Measurements from ENCODE around the gene KRT3. TPM values are rescaled to one million over a fixed set of nuclear protein-coding genes. Genes with fewer than 3 reads are reported as not detected.

Gene KRT3
- not detected for total RNA-seq

GRCh38 chr12:52795694-52796428 lies at the start of gene KRT3:
TSS of gene KRT3 (minus strand) at chr12:52796117. CDS start at chr12:52796042, 75 bp downstream.
- TF ChIP-seq CTCF (IDR thresholded peaks at IDR 0.05) = no peak
- DNase-seq (ENCODE audit: low spot score) (no peak), ATAC-seq (ENCODE audit: low FRiP score) (no peak)

GRCh38 chr12:52844386-52844785 lies 48.5 kb upstream of the KRT3 start:
- ATAC-seq (ENCODE audit: low FRiP score) = no peak
- no peak for DNase-seq (ENCODE audit: low spot score)
- TF ChIP-seq CTCF (IDR thresholded peaks at IDR 0.05) = no peak

- no peak for TF ChIP-seq CTCF (IDR thresholded peaks at IDR 0.05)
- no peak for ATAC-seq (ENCODE audit: low FRiP score)
- DNase-seq (ENCODE audit: low spot score) = no peak
Observed at GRCh38 chr12:52839436-52840105, 43.7 kb upstream of the KRT3 start.

GRCh38 chr12:52838609-52839435 lies 42.9 kb upstream of the KRT3 start:
- no peak for DNase-seq (ENCODE audit: low spot score)
- ATAC-seq (ENCODE audit: low FRiP score) = no peak
- TF ChIP-seq CTCF (IDR thresholded peaks at IDR 0.05) = no peak

GRCh38 chr12:52837781-52838608 lies 42.1 kb upstream of the KRT3 start:
- TF ChIP-seq CTCF (IDR thresholded peaks at IDR 0.05) = no peak
- ATAC-seq (ENCODE audit: low FRiP score) (no peak), DNase-seq (ENCODE audit: low spot score) (no peak)

- TF ChIP-seq CTCF (IDR thresholded peaks at IDR 0.05) = no peak
- ATAC-seq (ENCODE audit: low FRiP score) = no peak
- no peak for DNase-seq (ENCODE audit: low spot score)
Observed at GRCh38 chr12:52837413-52837741, 41.5 kb upstream of the KRT3 start.
